Endodermal cell (in vitro differentiated cells): ENCODE results near the gene NOX3. TPM values are rescaled to one million over a fixed set of nuclear protein-coding genes. Genes with fewer than 3 reads are reported as not detected.

Experiments used
- DNase-seq: peaks from one replicate; pipeline ENCODE4 v3.0.0-alpha.2; 2017
- H3K27ac ChIP-seq: 2 replicates; pipeline ENCODE4 v1.5.1; 2013; ENCODE audit warnings: mild to moderate bottlenecking, low read depth, low read length, moderate library complexity
- H3K27me3 ChIP-seq: 2 replicates; pipeline ENCODE4 v1.6.1; 2013; ENCODE audit warnings: mild to moderate bottlenecking, low read length, moderate library complexity; ENCODE audit not compliant: insufficient read depth, control insufficient read depth, poor library complexity, severe bottlenecking
- H3K36me3 ChIP-seq: 2 replicates; pipeline ENCODE4 v1.7.0; 2013; ENCODE audit warnings: mild to moderate bottlenecking, low read length, moderate library complexity; ENCODE audit not compliant: control insufficient read depth, insufficient read depth
- H3K4me1 ChIP-seq: one replicate; pipeline ENCODE4 v1.7.0; 2013; ENCODE audit warnings: low read length; ENCODE audit not compliant: control insufficient read depth, insufficient read depth
- H3K4me3 ChIP-seq: 2 replicates; pipeline ENCODE4 v1.5.1; 2013; ENCODE audit warnings: mild to moderate bottlenecking, low read length, moderate library complexity
- H3K9ac ChIP-seq: 2 replicates; pipeline ENCODE4 v1.6.1; 2013; ENCODE audit warnings: mild to moderate bottlenecking, low read length, moderate library complexity; ENCODE audit not compliant: poor library complexity, severe bottlenecking; ENCODE audit errors: extremely low read depth
- H3K9me3 ChIP-seq: 2 replicates; pipeline ENCODE4 v1.6.1; 2013; ENCODE audit warnings: mild to moderate bottlenecking, low read length, moderate library complexity; ENCODE audit not compliant: control insufficient read depth
- H3K27ac Mint-ChIP-seq: 2 replicates; pipeline ENCODE4 v1.8.0; 2020; ENCODE audit warnings: mixed read lengths
- H3K27me3 Mint-ChIP-seq: 2 replicates; pipeline ENCODE4 v1.8.0; 2021; ENCODE audit warnings: mild to moderate bottlenecking, mixed read lengths; ENCODE audit not compliant: insufficient read depth
- H3K36me3 Mint-ChIP-seq: 2 replicates; pipeline ENCODE4 v1.8.0; 2020; ENCODE audit warnings: low read depth, mixed read lengths
- H3K4me1 Mint-ChIP-seq: 2 replicates; pipeline ENCODE4 v1.8.0; 2020; ENCODE audit warnings: mixed read lengths
- H3K4me3 Mint-ChIP-seq: 2 replicates; pipeline ENCODE4 v1.8.0; 2020; ENCODE audit warnings: mild to moderate bottlenecking, moderate library complexity, mixed read lengths
- H3K9me3 Mint-ChIP-seq: 2 replicates; pipeline ENCODE4 v1.8.0; 2020; ENCODE audit warnings: mild to moderate bottlenecking, mixed read lengths
- CTCF ChIP-seq: fragments of 200-600 bp; sonication (generic); conservative IDR thresholded peaks from 2 replicates; pipeline ENCODE4 v1.5.0; 2021; ENCODE audit warnings: antibody characterized with exemption, mild to moderate bottlenecking
- WGBS, 2 experiments: methylation state at CpG; one replicate each; pipeline versions ENCODE4 v1.1.5 to v1.1.7; 2013; ENCODE audit warnings: missing lambda C conversion rate in 2 of 2, mixed read lengths in 1 of 2; ENCODE audit not compliant: insufficient coverage in 1 of 2, insufficient read length in 1 of 2; 5-methylcytosine and 5-hydroxymethylcytosine counted together
- total RNA-seq, 2 donors: library from RNA; stranded (reverse); fragmentation: NEBNext Ultra II Directional in 1 of 2; extraction: Animal tissue kit (Norgen Biotek cat#: 25700) in 1 of 2; gene quantifications; 2 replicates in 1 of 2; 3 replicates in 1 of 2; pipeline ENCODE4 v1.2.1, GENCODE V29; 2021

Gene NOX3
- total RNA-seq, 2 donors from 2014 or later: not detected

- H3K36me3 ChIP-seq: no peaks in the 10 kb centered on the region
- no peaks in the 10 kb centered on the region for H3K4me1 Mint-ChIP-seq
- H3K27me3 Mint-ChIP-seq: no peaks in the 10 kb centered on the region
- no peaks in the 10 kb centered on the region for H3K4me1 ChIP-seq
- no peaks in the 10 kb centered on the region for H3K27me3 ChIP-seq
- no peak for DNase-seq
- H3K9me3 Mint-ChIP-seq: no peaks in the 10 kb centered on the region
- no peaks in the 10 kb centered on the region for H3K9me3 ChIP-seq
- H3K27ac ChIP-seq: no peak overlapping the region
- H3K4me3 ChIP-seq: no peak overlapping the region
- no peaks in the 10 kb centered on the region for H3K36me3 Mint-ChIP-seq
- H3K4me3 Mint-ChIP-seq: no peak overlapping the region
- H3K9ac ChIP-seq: no peak overlapping the region
- TF ChIP-seq CTCF: peak; percentile 57
- 80 to 92% methylated on average over 3 to 9 of the region's 9 CpGs for WGBS, 2 experiments
- H3K27ac Mint-ChIP-seq: no peak overlapping the region
These were observed 46.7 kb downstream of the NOX3 start for GRCh38 chr6:155408981-155409380.

- no peaks in the 10 kb centered on the region for H3K27me3 Mint-ChIP-seq
- Histone ChIP-seq H3K27me3 (no peaks in the 10 kb centered on the region), H3K4me1 (no peaks in the 10 kb centered on the region), H3K36me3 (no peaks in the 10 kb centered on the region), H3K9me3 (no peaks in the 10 kb centered on the region), H3K9ac (no peak overlapping the region), H3K4me3 (no peak overlapping the region), H3K27ac (no peak overlapping the region)
- WGBS, 2 experiments: 64 to 94% methylated on average over 1 of the region's 1 CpG
- H3K4me3 Mint-ChIP-seq: no peak overlapping the region
- no peaks in the 10 kb centered on the region for H3K9me3 Mint-ChIP-seq
- DNase-seq: no peak
- no peak for TF ChIP-seq CTCF
- H3K36me3 Mint-ChIP-seq: no peaks in the 10 kb centered on the region
- H3K27ac Mint-ChIP-seq: no peak overlapping the region
- no peaks in the 10 kb centered on the region for H3K4me1 Mint-ChIP-seq
These were observed 47.4 kb downstream of the NOX3 start for GRCh38 chr6:155408231-155408630.

GRCh38 chr6:155406801-155407200 lies 48.8 kb downstream of the NOX3 start:
- TF ChIP-seq CTCF: peak; percentile 53
- H3K9ac ChIP-seq: no peak overlapping the region
- no peak overlapping the region for H3K27ac ChIP-seq
- no peaks in the 10 kb centered on the region for H3K36me3 Mint-ChIP-seq
- H3K27me3 ChIP-seq: no peaks in the 10 kb centered on the region
- no peaks in the 10 kb centered on the region for H3K4me1 Mint-ChIP-seq
- H3K27me3 Mint-ChIP-seq: no peaks in the 10 kb centered on the region
- no peaks in the 10 kb centered on the region for H3K9me3 Mint-ChIP-seq
- H3K4me3 ChIP-seq: no peak overlapping the region
- no peaks in the 10 kb centered on the region for H3K36me3 ChIP-seq
- no peak for DNase-seq
- H3K4me3 Mint-ChIP-seq: no peak overlapping the region
- no peaks in the 10 kb centered on the region for H3K9me3 ChIP-seq
- no peak overlapping the region for H3K27ac Mint-ChIP-seq
- H3K4me1 ChIP-seq: no peaks in the 10 kb centered on the region
- 100% methylated on average over 1 of the region's 1 CpG for WGBS, 2 experiments
